HT-29 (cell line): ENCODE data around the gene MATN3. TPM values are rescaled to one million over a fixed set of nuclear protein-coding genes. Genes with fewer than 3 reads are reported as not detected.
"Not testable (repeated sequence)": the region's sequence is repeated elsewhere in the genome, so short reads cannot be mapped to it uniquely, and the experiment has no call there.

ENCODE experiments used
- DNase-seq: peaks from one replicate; pipeline ENCODE4 v3.0.0-alpha.2; 2015; ENCODE audit warnings: low spot score
- total RNA-seq: library from RNA; depleted of rRNA; stranded (reverse); fragments of >200 nt; shearing (Covaris generic); gene quantifications from 2 replicates; pipeline ENCODE4 v1.2.3, GENCODE V29; 2014; rRNA removed

MATN3 gene, protein sequence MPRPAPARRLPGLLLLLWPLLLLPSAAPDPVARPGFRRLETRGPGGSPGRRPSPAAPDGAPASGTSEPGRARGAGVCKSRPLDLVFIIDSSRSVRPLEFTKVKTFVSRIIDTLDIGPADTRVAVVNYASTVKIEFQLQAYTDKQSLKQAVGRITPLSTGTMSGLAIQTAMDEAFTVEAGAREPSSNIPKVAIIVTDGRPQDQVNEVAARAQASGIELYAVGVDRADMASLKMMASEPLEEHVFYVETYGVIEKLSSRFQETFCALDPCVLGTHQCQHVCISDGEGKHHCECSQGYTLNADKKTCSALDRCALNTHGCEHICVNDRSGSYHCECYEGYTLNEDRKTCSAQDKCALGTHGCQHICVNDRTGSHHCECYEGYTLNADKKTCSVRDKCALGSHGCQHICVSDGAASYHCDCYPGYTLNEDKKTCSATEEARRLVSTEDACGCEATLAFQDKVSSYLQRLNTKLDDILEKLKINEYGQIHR
- 0.26 and 1.0 TPM in 2 replicates for total RNA-seq

DNA sequence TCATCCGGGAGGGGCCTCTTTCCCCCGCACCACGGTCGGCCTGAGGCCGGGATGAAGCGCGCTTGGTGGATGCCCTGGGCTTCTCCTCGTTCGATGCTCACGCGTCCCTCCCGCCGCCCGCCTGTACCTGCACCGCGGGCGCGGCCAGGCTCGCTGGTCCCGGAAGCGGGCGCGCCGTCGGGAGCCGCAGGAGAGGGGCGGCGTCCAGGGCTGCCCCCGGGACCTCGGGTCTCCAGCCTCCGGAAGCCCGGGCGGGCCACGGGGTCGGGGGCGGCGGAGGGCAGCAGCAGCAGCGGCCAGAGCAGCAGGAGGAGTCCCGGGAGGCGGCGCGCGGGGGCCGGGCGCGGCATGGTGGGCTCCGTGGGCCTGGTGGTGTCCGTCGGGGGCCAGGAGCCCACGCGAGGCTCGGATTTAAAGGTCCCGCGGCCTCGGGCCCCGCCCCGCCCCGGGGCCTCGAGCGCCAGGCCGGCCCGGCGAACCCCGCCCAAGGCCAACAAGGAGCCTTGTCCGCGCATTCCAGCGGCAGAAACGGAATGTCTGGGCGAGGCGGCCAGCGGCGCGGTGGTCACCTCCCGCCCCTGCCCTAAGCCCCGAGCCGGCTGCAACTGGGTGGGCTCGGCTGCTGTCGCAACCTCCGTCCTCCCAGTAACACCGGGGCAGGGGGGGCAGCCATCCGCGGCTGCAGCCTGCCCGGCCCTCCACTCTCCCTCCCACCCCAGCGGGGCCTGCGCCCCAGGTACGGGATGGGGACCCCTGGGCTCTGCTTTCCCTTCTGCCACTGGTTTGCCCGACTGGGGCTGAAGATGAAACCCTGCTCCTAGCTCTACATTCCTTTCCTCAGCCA, at the start of gene MATN3:
MATN3 (minus strand) TSS at position 387 of the 844 bp plus-strand sequence; CDS start at position 350, 37 bp downstream.
- peak; percentile 42 for DNase-seq

DNA sequence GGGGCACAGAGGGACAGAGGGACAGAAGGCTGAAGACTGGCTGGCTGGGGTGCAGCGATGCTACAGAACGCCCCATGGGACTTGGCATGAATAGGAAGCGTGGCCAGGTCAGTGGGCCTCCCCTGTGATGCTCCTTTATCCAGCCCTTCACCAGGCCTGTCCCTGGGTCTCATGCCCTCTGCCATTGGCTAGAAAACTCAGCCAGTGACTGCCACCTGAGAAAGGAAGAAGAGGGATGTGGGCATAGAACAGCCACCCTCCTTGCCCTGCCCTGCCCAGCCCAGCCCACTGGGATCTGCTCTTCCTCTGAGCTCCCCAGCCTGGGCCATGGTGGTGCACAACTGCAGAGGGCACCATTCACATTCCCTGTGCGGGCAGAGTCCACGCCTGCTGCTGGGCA, 49.5 kb upstream of the MATN3 start:
- no peak for DNase-seq

DNA sequence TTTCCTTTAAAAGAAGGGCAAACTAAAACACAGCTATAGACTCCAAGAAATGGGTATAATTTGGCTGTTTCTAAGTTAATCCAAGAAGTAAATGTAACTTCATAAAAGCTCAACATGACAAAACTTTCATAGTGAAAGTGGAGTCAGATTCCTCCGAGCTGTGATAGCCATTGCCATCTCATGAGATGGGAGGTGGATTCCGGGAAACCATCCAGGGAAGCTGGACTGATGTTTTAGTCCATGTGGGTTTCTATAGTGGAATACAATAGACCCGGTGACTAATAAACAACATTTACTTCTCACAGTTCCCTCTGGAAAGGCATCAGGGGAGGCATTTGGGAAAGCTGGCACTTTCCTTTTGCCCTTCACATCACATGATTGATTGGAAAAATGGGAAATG, 49.0 kb upstream of the MATN3 start:
- no peak for DNase-seq

DNA sequence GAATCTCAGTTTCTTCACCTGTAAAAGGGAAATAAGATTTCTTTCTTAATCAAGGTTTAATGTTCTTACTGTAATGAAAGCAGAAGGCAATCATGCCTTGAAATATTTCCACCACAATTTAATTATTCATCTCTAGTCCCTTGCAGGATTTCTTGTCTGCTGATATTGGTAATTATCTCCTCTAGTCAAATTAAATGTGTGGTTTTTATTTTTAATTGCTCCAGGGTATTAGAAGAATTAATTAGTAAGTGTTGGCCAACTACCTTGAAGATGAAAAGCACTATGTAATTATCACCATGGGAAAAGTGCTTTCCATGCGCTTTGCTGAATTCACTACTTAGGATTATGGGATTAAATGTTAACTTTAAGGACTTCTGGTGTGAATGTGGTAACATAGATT, 47.6 kb upstream of the MATN3 start:
- DNase-seq: no peak

DNA sequence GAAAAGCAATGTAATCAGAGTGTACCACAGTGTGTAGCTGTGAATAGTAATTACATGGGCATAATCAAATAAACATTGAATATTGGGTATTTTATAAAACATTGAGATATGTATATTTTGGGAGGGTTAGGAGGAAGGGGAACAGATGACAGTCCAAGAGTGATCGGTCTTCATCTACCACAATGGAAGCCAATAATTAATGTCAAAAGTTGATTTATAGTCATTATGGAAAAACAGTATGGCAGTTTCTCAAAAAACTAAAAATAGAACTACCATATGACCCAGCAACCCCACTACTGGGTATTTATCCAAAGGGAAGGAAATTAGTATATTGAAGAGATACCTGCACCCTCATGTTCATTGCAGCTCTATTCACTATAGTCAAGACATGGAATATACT, 44.8 kb upstream of the MATN3 start:
- DNase-seq: no peak

DNA sequence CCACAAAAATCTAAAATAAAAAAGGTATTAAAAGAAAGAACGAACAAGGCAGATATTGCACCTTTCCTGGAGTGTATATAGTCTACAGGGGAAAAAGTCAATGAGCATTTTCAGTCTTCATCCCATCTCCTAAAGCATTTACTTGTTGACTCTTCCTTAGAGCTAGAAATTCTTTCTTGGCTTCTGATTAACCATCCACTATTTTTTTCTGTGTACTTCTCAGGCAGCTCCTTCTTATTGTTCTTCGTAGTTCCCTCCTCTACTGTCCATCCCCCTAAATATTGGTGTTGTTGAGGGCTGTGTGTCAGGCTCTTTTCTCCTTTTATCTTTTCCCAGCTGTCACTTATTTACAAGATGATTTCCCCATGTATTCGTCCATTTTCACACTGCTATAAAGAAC, 42.5 kb upstream of the MATN3 start:
- DNase-seq: no peak

DNA sequence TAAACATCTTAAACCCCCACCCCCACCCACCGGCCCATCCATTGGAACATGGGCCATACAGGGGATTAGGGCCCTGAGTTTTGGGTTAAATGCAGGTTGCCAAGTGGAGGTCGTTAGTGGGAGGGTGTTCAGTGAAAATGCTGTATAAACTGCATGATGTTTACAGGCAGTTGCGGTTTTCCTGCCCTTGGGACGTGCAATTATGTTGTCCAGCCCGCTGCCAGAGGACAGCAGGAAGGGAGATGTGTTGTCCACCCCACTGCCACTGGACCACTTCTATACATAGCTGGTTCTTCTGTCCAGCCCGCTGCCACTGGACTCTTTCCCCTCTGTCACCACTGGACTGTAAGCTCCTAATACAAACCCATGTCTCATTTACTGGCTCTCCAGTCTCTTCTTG, 41.7 kb upstream of the MATN3 start:
- no peak for DNase-seq

DNA sequence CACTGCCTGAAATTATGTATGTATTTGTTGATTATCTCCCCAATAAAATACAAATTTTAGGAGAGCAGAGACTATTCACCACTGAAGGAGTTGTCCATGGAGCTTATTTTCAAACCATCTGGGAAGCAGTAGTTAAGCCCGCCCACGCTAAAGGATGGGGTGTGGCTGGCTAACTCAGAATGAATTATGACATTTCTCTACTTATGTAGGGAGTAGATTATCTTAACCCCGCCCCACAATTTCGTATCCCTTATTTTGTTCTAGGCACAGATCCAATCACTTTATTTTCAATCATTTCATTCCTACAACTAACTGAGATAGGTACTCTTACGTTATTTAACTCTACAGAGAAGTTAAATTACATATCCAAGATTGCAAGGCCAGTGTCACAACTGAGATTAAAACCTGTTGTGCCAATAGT, 40.4 kb upstream of the MATN3 start:
- peak; percentile 74 for DNase-seq

DNA sequence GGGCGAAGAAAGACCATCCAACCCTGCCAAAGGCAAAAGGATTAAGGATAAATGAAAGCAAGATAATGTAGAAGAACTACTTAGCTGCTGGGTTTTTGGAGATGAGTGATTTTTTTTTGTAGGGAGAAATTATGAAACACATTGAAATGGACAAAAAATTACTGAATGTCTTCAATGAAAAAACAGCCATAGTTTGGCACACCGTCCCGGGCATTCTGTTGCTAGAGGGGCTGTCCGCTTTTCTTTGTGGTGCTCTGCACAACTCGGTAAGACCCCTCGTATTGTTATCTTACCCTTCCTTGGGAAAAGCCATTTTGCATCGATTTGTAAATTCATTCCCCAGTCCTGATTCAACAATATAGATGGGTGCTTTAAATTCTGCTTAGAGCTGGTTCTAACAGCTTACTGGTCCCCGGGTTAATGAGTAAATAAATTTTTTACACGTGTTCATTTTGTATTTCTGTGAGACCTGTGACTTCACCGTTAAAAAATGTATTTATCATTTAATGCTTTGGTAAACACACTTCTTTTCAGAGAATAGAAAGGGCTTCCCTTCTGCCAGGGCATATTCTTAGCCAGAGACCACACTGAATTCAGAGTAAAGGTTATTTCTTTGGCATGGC, 39.9 kb upstream of the MATN3 start:
- peak; percentile 73 for DNase-seq

DNA sequence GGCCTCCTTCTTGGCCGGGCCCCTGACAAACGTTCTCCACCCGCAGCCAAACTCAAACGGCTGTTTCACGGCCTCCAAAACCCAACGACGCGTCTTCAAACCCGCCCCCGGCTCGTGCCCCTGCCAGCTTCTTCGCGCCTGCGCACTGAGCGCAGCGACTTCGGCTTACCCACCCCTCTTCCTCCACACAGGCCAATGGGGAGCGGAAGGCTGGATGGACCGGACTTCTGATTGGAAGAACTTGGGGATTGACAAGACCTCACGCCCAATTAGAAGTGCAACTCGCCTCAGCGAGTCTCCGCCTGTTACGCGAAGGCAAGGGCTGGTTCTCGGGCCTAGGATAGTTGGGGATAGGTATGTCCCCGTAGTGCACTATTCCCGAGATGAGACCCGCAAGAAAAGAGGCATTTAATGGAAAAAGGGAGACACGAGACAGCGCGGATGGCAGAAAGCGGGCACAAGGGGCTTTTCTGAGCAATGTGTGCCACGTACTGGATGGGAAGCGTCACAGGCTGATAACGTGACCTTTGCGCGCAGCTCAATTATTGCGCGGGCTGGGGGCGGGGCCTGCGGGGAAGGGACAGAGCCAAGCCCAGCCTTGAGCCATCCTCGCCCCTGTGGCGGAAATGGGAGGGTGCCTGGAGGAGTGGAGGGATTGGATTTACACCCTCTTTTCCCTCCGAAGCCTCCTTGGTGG, 39.2 kb upstream of the MATN3 start, which contains the start of gene LAPTM4A:
LAPTM4A (minus strand) TSS at position 97 of the 697 bp plus-strand sequence. CDS start 108 bp downstream, outside the sequence.
- DNase-seq: peak; percentile 99

DNA sequence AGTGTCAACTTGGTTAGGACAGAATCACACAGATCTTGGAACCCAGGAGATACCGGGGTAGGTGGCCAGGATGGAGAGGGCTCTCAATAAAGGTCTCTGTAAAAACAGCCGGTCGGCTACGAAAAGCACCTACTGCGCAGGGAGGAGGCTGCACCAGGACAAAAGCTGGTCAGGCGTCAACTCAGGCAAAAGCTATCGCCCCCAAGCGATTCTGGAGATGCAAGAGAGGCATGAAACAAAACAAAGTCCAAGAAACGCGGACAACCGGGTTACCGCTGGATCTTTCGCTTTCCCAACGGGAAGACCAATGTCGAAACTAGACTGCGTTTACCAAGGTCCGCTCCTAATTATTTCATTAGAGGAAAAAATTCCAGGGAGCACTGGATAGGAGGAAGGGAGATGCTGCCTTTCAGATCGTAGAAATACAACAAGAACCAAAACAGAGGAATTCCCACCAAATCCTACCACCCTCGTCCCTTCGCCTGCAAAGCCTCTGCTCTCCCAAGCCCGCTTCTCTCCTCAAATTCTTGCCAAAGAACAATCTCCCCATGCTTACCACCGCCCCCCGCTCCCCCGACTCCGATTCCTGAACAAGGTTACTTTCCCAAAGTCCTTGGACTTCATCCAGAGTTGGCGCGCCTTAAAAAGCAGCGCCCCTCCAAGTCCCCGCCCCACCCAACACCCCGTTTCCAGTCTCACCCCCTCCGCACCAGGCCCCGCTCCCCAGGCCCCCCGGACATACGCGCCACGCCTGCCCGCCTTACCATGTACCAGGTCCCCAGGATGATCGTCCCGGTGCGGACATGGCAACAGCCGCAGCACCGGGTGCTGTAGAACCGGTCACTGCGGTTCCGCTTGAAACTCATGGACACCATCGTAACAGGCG, 38.4 kb upstream of the MATN3 start:
- DNase-seq: peak; percentile 76

DNA sequence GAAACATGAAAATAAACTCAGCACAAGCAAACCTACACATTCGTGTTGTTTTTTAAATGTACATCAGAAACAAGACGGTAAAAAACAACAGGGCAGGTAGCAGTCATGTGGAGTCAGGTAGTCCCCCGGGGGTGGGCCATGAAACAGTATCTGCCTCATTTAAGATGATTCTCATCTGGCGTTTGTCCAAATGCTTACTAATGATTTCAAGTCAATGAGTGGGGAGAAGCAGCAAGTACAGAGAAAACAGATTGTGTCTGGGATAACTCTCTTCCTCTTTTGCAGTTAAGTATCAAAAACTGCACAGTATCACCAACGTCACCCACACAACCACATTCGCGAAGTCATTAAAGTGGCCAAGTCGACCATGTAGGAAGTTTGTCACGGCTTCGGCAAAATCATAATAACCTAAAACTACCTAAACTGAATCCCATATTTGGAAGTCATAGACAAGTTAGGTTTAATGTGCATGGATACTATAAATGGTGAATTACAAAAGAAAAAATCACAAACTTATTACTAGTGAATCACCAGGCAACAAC, 37.7 kb upstream of the MATN3 start:
- peak; percentile 9 for DNase-seq

DNA sequence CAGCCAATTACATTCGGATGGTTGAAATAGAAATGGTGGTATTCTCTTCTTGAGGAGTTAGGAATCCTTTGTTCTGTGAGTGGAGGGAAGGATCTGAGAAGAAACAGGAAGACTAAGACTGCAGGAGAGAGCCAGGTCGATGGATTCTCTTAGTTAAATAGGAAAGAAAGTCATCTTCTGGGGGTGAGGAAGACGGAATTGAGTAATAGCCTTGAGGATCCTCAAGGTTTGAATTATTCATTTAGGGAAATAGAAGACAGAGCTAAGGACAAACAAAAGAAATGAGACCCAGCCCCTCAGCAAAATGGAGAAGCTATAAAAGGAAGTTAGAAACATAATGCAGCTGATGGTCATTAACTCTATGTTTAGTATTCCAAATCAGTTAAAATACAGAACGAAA, 37.2 kb upstream of the MATN3 start:
- peak; percentile 6 for DNase-seq

DNA sequence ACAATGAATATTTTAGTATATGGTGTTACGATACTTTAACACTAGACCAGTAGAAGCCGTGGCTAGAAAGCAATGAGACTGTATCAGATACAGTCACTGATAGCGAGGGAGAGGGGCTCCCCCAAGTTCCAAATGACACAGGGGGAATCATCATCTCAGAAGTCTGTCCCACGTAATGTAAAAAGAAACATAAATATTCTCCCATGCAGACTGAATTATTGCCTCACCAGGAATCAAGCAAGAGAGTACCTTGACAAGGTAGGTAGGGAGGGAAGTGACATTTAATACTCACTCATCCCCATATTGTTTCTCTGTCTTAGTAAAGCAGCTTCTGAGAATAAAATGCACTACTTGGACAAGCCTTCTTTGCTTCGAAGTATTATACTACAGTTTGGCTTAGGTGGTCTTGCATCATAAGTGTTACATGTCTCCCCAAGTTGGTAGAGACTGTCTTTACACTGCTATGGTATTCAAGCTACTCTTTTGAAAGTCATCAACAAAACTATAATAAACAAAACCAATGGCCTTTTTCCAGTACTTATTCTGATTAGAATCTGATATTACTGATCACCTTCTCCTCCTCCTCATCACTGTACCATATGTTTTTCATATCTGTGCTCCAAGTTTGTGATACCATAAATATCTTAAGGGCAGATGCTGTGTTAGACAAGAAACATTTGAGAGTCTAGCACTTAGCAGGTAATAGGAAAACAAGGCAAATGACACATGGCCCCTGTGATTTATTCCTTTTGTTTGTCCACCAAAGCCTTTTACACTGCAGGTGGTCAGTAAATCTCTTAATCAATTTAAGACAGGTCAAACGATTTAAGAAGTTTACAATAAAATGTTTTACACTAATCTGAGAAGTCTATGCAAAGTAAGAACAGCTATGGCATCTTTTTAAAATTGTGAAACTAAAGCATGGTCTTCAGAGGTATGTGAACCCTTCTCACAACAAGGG, 36.3 kb upstream of the MATN3 start:
- no peak for DNase-seq

DNA sequence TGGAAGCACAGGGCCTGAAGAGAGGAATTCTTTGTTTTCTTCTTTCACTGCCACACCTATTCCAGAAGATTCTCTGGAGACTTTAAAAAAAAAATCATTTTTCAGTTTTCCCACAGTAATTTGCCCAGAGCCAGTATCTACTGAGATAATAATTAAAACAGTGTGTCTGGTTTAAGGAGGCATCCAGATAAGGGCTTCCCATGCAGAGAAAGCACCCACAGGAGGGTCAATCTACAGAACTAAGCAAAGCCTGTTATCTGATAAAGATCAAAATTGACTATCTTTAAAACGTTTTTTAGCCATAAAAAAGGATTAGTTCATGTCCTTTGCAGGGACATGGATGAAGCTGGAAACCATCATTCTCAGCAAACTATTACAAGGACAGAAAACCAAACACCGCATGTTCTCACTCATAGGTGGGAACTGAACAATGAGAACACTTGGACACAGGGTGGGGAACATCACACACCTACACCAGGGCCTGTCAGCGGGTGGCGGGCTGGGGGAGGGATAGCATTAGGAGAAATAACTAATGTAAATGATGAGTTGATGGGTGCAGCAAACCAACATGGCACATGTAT, 33.3 kb upstream of the MATN3 start:
- DNase-seq: not testable (repeated sequence)

DNA sequence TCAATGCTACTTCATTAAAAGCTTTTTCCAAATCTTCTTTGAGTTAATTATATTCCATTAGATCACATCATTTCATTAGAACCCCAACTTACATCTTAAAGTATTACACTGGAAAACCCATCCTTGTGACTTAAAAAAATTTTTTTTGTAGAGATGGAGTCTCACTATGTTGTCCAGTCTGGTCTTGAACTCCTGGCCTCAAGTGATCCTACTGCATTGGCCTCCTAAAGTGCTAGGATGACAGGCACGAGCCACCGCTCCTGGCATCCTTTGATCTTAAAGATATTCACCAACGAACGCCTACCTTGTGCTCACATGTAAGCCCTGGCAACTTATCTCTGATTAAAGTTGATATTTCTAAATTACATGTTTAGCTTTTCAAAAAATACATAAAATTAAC, 32.3 kb upstream of the MATN3 start:
- DNase-seq: no peak

DNA sequence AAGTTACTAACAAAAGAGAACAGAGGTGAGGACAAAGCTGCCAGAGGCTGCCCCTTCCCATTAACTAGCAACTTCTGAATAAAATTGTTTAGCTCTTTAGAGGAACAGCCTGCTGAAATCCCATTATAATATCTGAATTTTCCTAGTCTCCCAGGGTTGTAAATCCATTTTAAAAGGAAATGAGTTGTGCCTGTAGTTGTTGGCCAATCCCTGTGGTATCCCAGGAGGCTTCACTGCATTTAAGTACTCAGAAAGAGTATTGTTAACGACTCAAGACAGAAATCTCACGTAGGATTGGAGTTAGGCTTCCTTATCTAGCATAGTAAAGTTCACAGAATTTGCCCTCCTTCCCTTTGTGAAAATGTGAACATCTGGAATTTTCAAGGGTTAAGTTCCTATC, 30.1 kb upstream of the MATN3 start:
- DNase-seq: no peak

DNA sequence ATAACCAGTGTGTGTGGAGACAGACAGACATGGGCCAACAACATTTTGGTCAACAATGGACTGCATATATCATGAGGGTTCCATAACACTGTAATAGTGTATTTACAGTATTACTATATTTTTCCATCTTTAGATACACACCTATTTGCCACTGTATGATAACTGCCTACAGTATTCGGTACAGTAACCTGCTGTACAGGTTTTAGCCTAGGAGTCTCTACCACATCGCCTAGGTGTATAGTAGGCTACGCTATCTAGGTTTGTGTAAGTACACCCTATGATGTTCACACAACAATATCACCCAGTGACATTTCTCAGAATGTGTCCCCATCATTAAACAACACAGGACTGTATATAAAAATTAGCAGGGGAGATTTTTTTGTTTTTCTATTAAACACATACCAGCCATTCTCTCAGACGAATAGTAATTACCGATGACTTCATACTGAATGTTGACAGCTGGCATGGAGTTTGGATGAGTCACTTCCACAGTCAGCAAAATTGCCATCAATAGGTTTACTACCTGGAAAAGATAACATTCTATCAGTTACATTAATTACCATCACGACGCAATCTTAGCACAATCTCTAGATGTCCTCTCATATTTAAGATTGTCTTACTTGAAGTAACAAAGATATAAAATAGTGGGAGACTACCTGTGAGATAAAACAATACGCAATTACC, 28.2 kb upstream of the MATN3 start:
- no peak for DNase-seq
